NCI-H2029 (cell line): Measurements from ENCODE around the gene ALOX5AP.
"Not testable (repeated sequence)": the region's sequence is repeated elsewhere in the genome, so short reads cannot be mapped to it uniquely, and the experiment has no call there.

Source experiments
- DNase-seq: peaks from one replicate; lab custom pipeline; 2025; lab: John Stamatoyannopoulos, UW

The ALOX5AP gene

DNA sequence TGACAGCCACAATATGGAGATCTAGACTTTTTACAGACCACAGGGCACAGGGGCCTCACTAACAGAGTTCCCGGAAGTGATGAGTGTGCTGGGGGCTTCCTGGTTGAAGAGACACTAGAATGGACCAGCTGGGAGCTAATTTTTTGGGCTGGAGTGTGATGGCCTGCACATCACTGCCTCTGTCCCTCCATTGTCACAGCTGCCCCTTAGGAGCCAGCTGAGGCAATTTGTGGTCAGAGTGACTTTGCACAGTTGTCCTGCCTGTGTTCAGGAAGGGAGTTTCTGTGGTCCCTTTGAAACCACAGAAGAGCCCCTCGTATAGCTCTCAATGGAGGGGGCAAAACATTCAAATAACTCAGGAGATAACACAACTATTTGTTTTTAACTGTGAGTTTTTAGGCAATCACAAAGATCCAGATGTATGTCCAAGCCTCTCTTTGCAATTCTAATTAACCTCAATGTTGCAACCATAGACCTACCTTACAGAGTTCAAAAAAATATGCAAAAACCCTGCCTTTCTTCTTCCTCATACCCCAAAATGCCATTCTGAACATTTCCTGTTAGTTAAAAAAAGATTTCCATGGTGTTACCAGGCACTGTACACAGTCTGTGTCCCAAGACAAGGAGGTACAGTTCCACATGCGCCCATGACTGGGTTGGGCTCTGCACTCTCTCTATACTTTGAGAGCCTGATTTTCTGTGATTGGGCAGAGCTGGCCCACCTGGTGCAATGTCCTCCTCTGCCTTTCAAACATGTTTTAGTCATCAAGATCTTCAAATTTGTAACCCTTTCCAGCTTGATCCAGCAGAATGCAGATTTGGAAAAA, 2.4 kb downstream of the ALOX5AP start:
- no peak for DNase-seq

DNA sequence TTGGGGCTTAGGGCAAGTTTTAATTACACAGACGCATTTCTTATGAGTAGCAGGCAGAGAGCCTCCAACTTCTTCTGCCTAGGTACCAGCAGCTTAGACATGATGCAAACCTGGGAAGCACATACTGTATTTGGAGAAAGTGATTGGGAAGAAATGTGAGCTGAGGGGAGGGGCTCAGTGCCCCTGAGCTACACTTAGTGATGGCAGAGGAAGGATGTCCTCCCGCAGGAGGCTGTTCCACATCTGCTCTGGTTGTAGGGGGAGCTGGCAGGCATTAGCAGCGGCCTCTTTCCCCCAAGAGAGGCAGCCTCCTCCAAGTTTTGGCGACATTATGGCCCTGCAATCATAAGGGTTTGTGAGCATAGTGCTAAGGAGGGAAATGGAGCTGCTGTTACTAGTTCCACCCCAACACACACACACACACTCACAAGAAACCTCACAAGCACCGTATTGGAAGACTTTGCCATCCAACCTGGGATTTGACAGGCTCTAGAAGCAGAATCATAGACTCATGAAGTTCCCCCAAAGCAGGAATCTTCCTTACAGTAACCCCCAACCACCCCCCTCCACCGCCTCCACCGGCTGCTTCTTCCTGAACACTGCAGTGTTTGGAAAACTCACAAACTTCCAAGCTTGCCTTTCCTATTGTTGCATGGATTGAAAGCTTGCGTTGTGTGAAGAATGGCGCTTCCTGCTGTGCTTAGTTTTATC, 3.3 kb downstream of the ALOX5AP start:
- no peak for DNase-seq

DNA sequence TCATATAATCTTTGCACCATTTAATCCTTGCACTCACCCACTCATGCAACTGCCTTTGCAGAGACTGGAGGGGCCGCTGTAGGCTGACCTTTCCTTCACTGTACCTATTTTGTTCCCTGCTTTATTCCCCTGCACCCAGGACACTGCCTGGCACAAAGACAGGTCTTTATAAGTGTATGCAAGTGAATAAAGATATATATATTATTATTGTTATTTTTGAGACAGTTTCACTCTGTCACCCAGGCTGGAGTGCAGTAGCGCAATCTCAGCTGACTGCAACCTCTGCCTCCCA, 3.8 kb downstream of the ALOX5AP start:
- DNase-seq, result no peak

DNA sequence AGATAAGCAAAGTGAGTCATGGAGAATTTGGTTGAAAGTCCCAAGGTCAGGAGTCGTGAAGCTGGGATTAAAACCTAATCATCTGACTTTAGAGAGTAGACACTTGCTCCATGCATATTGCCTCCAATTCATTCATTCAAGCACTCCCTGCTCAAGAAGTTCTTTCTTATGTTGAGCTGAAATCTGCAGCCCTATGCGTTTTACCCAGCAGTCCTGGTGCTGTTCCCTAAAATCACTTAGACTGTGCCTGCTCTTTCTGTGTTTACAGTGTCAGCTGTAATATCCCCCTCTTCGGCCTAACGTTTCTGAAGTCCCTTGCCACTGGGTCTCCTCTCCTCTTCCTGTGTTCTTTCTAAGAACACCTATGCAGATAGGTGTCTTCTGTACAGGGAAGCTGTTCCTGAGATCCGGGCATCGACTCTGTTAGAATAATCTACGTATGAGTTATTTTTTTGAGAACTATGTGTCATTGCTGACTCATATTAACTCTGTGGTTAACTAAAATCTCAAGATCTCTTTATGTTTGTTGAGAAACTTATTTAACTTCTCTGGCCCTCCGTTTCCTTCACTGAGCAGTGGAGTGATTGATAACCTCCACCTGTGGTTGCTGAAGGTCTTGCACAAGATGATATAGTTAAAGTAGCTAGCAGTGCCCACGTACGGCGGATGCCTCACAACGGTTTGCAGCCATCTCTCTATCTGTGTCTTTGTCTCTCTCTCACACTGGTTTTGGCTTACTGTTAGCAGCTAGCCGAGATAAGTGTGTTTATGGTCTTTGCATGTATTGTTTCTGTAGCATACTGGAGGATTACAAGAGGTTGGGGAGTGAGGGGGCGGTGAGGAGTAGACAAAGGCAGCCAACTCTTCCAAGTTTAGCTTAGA, 4.7 kb downstream of the ALOX5AP start:
- DNase-seq, result no peak

DNA sequence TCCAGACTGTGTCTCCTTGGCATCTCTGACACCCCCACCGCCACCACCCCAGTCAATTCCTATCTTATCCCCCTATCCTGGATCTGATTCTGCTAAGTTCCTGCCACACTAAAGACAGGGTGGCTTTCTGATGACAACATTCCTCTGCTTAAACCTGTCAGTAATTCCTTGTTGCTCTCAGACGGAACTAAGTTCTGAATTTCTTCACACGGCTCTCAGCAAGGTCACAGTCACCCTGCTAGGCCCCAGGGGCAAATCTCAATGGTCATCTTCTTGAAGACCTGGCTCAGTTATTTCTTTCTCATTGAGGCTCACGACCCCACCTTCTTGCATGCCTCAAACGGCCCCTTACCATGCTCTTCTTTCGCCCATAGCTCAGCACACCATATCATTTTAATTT, 7.6 kb downstream of the ALOX5AP start:
- no peak for DNase-seq

DNA sequence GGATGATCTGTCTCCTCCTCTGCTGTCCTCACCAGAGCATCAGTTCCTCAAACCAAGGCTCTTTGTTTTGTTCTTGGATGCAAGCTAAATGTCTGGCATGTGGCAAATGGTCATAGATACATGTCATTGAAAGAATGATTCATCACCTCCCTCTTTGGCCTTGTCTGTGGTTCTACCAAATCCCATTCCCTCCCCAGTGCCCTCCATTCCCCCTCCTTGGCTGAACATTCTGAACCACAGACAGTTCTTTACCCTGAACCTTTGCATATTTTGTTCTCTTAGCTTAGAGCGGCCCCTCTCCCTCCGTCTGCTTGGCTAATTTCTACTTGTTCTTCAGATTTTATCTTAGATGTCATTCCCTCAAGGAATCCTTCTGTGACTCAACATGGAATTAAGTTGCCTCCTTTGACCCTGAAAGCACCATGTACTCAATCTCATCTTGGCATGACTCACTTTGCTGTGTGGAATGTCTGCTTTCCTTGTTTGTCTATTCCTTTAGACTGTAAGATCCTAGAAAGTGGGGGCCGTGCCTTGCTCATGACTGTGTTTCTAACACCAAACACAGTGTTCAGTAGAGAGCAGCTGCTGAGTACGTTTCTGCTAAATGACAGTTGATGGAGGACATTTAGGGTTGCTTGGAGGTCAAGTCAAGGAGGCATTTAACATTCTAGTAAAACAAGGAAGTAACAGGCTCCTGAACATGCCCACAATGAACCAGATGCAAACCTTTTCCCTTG, 8.1 kb downstream of the ALOX5AP start:
- no peak for DNase-seq

DNA sequence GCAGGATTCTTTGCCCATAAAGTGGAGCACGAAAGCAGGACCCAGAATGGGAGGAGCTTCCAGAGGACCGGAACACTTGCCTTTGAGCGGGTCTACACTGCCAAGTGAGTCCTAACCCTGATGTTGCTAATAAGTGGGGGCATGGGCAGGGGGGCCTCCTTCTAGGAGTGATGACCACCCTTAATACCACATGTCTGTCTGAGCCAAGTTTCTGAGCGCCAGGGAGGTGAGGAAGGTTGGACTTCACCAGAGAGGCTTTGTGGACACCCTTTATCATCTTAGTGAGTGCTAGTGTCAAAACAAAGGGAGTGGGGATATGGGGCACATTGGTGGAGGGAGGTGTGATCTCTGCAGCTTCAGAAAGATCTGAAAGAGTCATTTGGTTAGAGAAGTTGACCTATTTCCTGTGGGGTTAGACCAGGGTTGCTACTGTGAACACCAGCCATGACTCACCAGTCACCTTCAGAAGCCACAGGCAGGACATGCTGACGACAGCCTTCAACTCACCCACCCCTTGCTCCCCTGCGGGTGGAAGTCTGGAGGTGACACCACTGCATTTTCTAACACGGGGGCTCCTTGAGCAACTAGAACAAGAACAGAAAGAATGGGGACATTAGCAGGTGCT, 8.8 kb downstream of the ALOX5AP start:
- DNase-seq, result no peak

DNA sequence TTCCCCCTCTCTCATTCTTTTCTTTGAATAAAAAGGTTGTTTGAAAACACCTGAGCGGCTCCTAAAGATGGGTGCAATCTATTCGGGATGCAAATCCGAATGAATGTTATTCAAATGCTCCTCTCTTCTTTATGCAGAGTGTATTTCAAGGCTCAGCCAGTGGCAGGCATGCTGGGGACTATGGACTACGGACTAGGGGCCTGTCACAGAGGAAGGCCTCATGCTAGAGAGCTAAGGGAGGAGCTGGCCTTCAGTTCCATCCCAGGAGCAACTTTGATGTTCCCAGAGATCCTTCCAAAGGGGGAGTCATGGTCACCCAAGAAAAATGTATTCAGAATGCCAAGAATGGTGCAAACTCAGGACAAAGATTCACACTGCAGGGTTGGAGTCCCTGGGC, 9.3 kb downstream of the ALOX5AP start:
- DNase-seq, result no peak

DNA sequence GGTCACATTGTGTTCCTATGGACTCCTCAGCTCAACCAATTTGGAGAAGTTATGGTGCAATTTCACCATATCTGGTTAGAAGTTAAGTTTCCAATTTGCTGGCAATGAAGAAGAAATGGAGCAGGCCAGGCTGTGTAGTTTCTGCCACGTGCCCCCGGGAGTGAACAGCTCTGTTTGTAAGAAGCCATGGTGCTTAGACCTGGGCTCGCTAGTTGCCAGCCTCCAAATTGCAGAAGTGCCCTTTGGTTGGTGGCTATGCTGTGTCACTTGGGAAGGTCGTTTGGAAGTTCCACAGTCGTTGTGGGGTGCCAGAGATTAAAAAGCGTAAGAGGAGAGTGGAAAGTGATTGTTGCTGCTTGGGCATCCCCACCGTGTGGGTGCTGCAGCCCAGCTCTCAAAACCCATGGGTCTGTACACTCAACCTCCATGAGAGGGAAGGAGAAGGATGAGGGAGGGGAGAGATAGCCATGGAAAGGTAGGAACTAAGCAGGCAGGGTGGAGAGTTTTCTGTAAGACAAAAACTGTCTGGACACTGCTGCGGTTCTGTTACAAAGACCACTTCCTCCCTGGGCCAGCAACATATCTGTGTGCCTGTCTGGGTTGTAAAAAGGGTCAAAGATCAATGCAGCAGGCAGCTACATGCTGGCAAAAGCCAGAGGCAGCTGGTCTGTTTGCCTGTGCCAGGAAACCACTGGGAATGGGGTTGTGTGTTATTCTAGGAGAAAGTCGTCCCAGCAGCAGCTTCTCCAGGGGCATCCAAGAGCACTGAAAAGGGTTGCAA, 10.8 kb downstream of the ALOX5AP start:
- no peak for DNase-seq

DNA sequence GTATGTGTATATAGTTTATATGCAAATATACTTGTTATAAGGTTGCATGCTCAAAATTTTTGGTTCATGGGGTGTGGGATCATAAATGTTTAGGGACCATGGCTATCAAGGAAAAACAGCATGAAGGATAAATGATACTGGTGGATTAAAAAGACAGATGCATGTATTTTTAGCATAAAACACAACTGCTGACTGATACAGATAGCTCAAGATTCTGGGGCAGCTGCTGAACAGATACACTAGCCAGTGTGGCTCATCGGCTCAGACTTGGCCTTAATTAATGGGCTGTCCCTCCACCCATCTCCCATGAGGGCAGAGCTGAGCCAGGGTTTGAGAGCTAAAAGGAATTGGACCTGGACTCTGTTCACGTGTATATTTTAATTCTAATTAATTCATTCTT, 11.4 kb downstream of the ALOX5AP start:
- no peak for DNase-seq

DNA sequence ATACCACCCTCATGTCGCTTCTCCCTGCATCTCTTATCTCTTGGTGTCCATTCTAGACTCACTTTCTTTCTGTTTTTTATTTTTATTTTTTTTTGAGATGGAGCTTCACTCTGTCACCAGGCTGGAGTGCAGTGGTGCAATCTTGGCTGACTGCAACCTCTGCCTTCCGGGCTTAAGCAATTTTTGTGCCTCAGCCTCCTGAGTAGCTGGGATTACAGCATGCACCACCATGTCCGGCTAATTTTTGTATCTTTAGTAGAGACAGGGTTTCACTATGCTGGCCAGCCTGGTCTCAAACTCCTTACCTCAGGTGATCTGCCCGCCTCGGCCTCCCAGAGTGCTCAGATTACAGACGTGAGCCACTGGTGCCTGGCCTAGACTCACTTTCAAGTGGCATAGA, 12.5 kb downstream of the ALOX5AP start:
- DNase-seq, result not testable (repeated sequence)

DNA sequence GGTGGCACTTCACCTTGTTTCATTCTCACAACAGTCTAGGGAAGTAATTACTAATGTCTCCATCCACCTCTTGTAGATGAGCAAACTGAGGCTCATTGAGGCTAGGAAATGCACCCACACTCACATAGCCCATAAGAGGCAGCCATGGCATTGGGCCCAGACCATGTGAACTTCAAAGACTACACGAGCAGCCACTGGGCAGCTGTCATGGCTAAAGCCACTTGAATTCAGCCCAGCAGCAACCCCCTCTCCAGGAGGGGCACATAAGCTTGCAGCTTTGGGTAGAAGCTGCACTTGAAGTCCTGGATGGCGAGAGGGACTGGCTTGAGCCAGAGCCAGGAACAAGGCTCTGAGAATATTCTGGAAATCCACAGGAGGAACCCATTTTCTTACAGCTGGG, 13.4 kb downstream of the ALOX5AP start:
- peak; percentile 24 for DNase-seq

DNA sequence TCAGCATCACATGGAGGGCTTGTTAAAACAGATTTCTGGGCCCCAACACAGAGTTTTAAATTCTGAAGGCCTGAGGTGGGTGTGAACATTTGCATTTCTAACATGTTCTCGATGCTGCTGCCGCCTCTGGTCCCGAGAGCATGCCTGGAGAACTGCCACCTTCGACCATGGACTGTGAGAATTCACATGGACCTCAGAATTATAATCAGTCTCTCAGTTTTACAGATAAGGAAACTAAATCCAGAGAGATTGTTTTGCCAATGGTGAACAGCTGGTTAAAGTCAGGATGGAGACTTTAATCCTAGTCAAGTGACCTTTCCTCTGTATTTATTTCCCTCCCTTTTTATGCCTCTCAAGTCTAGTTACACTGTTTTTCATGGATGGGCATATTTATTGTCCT, 14.7 kb downstream of the ALOX5AP start:
- DNase-seq, result no peak

DNA sequence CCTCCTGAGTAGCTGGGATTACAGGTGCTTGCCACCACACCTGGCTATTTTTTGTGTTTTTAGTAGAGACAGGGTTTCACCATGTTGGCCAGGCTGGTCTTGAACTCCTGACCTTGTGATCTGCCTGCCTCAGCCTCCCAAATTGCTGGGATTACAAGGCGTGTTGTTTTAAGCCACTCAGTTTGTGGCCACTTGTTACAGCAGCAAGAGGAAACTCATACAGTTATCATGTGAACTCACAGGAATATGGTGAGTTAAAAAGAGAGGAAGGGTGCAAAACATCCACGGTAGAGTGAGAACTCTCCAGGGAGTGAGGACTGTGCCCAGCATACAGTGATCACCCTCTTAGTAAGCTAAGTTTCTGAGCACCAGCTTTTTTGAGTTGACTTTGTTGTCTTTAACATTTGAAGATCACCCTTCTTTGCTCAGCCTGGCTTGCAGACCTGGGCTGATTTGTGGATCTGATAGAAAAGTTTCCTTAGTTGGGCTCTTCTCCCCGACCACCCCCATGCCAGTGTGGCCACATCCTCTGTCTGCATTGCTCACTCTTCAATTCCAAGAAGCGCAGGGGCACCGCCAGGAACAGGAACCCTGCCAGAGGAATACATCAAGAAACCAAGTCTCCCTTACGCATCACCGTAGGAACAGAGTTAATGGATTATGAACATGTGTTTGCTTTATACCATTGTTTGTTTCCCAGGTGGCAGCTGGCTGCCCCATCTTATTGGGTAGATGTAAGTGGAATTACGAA, 16.0 kb downstream of the ALOX5AP start:
- no peak for DNase-seq

DNA sequence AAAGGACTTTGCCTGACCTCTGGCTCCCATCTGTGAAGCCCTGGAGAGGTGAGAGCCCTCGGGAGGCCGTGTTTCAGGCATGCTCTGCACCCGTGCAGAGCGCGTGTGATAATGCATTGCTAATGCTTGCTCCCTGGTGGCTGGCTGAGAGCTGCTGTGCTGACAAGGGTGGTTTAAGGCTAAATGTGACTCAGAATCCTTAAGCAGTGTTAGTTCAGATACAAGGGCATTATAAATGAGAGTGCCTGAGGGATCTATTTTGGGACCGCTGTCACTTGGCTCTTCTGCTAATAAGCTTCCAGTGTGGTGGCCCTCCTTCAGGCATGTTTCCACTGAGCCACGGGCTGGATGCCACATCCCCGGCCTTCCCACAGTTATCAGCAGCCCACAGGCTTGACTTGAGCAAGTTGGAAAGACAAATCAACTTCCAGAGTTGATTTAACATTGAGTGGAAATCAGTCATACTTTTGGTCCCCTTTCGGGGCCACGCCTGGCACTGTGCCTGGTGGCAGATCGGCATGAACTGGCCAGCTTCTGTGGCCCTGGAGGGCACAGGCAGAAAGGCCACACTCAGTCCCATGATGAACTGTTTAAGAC, 17.0 kb downstream of the ALOX5AP start:
- DNase-seq, result no peak

DNA sequence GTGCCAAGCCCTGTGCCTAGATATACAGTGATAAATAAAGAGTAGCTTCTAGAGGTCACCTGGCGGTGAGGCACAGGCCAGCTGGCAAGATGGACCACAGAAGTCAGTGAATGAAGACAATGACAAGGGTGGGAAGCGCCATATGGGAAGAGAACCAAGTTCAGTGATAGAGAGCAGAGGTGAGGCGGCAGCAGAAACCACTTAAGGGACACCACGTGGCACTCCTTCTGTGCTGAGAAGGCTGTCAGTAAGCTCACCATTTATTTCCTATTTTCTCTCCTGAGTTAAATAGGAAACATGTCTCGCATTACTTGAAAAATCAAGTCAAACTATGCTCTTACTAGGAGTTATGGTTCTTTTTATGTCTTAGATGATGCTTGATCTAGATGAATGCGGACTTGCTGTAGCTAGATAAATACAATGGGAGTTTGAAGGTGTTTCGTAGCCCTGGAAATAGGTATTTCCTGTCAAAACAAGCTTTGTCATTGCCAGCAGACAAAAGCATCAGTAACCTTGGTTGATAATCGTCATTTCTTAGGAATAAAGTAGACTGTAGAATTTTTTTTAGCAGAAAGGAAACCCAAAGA, 17.8 kb downstream of the ALOX5AP start:
- DNase-seq, result no peak

DNA sequence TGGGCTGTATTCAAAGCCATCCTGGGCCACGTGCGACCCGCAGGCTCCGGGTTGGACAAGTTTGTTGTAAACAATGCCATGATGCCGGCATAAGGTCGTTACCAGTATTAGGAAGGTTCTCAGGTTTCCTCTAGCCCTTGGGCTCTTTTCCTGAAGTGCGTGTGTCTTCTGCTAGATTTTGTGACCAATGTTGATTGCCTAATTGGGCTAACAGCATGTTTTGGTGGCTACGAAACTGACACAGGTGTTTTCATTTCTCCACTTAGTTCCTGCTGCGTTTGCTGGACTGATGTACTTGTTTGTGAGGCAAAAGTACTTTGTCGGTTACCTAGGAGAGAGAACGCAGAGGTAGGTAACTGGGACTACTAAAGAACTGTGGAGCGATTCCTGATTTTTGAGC, 20.3 kb downstream of the ALOX5AP start:
- DNase-seq, result no peak

DNA sequence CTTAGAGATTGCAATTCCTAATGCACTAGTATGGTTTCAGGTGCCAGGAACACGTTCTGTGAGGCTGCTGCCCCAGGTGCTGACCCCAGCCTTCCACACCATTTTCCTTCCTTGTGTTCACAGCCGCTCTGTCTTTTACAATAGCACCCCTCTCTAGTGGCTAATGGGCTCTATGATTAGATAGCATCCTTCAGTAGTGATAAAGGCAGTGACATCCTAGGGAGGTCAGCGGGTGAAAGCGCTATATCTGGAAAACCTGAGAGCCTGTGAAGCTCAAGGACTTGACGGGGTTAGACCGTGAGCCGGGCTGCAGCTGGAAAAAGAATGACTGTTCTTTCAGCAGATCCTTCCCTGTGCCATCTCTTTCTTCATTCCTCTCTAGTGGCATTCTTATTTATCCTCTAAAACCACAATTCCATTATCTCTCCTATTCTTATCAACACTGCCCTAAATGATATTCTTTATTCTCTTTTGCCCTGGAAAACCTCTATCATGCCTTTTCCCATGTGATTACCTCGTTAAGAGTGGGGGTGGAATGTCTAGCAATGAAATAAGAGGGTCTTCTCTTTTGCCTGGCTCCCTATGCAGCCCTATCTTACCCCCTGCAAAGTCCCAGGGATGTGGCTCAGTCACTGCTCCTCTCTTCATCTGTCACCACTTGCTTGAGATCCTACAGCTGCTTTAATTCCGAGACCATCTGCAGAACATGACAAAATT, 21.8 kb downstream of the ALOX5AP start:
- no peak for DNase-seq

DNA sequence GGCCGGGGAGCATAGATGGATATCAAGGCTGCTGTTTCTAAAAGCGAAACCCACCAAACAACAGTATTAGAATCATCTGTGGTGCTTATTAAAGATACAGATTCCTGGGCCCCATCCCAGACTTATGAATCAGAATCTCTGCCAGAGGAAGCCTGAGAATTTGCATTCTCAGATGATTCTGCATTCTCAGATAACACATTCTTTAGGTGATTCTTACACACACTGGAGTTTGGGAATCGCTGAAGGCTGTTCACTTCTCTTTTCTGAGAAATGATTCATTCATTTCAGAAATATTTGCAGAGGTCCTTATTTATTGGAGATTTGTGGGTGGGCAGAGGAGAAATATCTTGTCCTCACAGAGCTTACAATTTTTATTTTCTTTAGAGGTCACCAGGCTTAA, 24.4 kb downstream of the ALOX5AP start:
- no peak for DNase-seq
